GM13977 (cell line): Measurements from ENCODE around the gene DNAJA3.
"Not testable (repeated sequence)": the region's sequence is repeated elsewhere in the genome, so short reads cannot be mapped to it uniquely, and the experiment has no call there.

Experiments used
- DNase-seq: peaks from one replicate; pipeline ENCODE4 v3.0.0; 2012; ENCODE audit warnings: low spot score
- in situ Hi-C: fragments of 300-500 bp; cut with MboI; formaldehyde crosslinking; loops from one replicate; pipeline ENCODE4 v1.12.0; 2022; ENCODE audit warnings: low sequenced_read_pairs, low pct_unique_long_range_greater_than_20kb, mixed read lengths, inconsistent platforms; ENCODE audit not compliant: unreplicated experiment
- TF ChIP-seq, protein P1 (sequence below): IDR thresholded peaks from 2 replicates; pipeline ENCODE4 v1.5.1; 2012; ENCODE audit warnings: mild to moderate bottlenecking, control low read depth; ENCODE audit not compliant: insufficient read depth; ENCODE audit errors: extremely low read depth, missing control alignments

The DNAJA3 gene

DNA sequence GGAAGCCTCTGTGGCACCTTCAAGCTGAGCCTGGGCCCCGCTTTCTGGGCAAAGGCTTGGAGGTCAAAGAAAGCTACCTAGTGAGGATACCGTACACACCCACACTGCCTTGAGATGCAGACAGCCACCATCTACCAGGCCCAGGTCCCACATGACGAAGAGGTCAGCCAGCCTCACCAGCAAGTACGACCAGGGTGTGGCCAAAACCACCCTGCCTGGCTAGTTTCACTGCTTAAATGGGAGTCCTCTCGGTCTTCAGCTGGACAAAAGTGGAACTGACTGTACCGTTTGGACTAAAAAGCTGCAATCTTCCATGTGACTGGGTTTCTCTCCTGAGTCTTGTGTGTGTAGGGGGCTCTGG, 32.4 kb upstream of the DNAJA3 start:
- in situ Hi-C loops = no loop called here
- no peak for DNase-seq
- TF ChIP-seq, protein P1, sequence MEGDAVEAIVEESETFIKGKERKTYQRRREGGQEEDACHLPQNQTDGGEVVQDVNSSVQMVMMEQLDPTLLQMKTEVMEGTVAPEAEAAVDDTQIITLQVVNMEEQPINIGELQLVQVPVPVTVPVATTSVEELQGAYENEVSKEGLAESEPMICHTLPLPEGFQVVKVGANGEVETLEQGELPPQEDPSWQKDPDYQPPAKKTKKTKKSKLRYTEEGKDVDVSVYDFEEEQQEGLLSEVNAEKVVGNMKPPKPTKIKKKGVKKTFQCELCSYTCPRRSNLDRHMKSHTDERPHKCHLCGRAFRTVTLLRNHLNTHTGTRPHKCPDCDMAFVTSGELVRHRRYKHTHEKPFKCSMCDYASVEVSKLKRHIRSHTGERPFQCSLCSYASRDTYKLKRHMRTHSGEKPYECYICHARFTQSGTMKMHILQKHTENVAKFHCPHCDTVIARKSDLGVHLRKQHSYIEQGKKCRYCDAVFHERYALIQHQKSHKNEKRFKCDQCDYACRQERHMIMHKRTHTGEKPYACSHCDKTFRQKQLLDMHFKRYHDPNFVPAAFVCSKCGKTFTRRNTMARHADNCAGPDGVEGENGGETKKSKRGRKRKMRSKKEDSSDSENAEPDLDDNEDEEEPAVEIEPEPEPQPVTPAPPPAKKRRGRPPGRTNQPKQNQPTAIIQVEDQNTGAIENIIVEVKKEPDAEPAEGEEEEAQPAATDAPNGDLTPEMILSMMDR = no peak

DNA sequence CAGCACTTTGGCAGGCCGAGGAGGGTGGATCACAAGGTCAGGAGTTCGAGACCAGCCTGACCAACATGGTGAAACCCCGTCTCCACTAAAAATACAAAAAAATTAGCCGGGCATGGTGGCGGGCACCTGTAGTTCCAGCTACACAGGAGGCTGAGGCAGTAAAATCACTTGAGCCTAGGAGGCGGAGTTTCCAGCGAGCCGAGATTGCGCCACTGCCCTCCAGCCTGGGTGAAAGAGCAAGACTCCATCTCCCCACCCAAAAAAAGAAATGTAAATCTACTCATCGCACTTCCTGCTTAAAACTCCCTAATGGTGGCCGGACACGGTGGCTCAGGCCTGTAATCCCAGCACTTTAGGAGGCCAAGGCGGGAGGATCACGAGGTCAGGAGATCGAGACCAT, 31.8 kb upstream of the DNAJA3 start:
- in situ Hi-C loops, DNase-seq: not testable (repeated sequence)

DNA sequence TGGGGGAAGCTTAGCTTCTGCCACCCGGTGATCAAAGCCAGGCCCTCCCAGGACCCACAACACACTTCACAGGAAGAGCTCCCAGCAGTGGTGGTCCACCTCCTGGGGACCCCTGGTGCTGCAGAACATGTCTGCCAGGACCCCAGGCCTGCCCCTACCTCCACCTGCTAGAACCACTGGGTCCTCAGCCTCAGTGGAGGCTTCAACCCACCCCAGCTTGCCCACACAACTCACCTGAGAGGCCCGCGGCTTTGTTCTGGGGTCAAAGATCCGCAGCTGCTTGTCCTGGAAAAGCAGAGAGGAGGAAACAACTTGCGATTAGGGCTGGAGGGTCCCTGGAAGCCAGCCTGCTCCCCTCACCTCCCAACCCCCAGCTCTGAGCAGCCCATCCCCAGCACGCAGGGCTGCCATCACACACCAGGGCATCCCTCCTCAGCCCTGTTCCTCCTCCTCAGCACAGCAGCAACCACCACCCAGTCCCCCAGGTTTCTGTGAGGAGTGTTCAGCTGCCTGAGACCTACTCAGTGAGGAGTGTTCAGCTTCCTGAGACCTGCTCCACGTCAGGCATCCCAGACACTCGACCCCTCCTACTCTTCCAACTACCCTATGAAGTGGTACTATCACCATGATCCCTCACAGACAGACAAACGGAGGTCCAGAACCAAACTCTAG, 30.5 kb upstream of the DNAJA3 start:
- in situ Hi-C loops = no loop called here
- DNase-seq = no peak
- TF ChIP-seq, protein P1 = no peak

DNA sequence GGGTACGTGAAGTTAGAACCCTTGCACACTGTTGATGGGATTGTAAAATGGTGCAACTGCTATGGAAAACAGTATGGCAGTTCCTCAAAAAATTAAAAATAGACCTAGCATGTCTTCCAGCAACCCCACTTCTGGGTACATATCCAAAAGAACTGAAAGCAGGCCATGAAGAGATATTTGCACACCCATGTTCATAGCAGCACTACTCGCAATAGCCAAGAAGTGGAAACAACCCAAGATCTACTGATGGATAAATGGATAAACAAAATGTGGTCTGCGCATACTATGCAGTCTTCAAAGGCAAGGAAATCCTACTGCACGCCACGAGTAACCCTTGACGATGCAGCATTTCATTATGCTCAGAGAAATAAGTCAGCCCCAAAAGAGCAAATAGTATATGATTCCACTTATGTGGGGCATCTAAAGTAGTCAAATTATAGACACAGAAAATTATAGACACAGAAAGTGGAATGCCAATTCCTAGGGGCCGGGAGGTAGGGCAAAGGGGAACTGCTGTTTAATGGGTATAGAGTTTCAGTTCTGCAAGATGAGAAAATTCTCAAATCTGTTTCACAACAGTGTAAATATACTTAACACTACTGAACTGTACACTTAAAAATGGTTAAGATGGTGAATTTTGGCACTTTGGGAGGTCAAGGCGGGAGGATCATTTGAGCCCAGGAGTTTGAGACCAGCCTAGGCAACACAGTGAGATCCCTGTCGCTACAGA, 26.5 kb upstream of the DNAJA3 start:
- DNase-seq = no peak
- TF ChIP-seq, protein P1 = no peak
- in situ Hi-C loops = no loop called here

DNA sequence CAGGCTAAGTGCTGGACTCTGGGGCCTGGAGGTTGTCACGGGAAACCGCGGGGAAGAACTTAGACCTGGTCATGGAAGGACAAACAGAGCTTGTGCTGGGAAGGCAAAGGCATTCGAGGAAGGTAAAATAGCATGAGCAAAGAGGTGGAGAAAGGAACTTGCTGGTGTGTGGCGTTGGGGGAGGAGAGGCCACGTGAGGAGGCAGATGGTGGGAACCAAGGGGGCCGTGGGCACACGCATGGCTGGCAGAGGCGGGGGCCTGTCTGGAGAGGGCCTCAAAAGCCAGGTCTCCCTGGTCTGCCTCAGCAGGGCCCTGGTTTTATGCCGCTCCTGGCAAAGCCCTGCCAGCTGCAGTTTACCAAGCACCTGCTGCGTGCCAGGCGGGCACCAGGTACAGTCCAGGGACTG, 24.6 kb upstream of the DNAJA3 start:
- DNase-seq = no peak
- TF ChIP-seq, protein P1 = no peak
- in situ Hi-C loops = no loop called here

GRCh38 chr16:4401510-4401909, 24.2 kb upstream of the DNAJA3 start:
- no peak for DNase-seq
- in situ Hi-C loops = no loop called here
- TF ChIP-seq, protein P1 = no peak

DNA sequence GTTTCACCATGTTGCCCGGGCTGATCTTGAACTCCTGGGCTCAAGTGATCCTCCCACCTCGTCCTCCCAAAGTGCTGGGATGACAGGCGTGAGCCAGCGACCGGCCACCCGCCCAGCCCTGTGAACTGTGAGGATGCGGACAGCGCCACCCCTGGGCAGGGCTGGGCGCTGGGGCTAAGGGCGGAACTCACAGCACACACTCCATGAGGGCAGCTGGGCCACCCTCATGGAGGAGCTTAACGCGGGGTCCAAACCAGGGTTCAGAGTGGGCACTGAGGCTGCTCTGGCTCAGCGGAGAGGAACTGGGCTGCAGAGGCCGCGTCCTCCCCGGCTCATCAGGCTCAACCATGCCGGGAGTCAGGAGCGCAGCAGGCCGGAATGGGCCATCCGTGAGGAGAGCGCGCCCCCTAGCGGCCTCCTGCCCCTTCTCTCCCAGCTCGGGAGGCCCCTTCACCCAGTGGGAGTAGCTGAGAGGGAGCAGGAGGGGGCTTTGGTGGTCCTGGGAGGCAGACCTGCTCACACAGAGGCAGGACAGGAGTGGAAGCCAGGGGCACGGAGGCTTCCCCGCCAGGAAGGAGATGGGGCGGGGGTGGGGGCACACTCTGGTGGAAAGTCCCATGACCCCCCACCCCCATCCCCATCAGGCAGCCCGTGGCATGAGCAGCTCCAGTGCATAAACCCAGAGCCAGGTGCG, 23.1 kb upstream of the DNAJA3 start:
- in situ Hi-C loops = no loop called here
- TF ChIP-seq, protein P1 = peak; percentile 96
- DNase-seq = peak; percentile 93
